Activated gamma-delta T cell treated with anti-CD3 and anti-CD28 coated beads, Interleukin-2, amount 50 U/mL, for 16 hours (primary cell): ENCODE measurements around the gene CETN1.

Experiments used
- DNase-seq: peaks from one replicate; pipeline ENCODE4 v3.0.0-alpha.2; 2020; ENCODE audit warnings: low read depth

The CETN1 gene

DNA sequence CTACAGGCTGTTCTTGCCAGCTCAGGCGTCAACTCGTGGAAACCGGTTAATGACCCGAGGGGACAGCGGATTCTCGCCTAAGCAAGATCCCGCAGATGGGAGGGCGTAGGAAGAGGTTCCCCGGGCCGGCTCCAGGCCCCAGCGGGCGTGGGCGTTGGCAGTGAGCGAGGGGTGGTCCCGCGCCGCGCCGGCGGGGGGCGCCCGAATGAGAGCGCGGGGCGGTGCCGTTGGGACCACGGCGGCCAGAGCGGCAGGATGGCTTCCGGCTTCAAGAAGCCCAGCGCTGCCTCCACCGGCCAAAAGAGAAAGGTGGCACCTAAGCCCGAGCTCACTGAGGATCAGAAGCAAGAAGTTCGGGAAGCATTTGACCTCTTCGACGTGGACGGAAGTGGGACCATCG is at the start of gene CETN1:
Gene CETN1 (plus strand): TSS at position 227 of the 400 bp plus-strand sequence. CDS start 29 bp downstream, at position 256.
- DNase-seq = no peak

DNA sequence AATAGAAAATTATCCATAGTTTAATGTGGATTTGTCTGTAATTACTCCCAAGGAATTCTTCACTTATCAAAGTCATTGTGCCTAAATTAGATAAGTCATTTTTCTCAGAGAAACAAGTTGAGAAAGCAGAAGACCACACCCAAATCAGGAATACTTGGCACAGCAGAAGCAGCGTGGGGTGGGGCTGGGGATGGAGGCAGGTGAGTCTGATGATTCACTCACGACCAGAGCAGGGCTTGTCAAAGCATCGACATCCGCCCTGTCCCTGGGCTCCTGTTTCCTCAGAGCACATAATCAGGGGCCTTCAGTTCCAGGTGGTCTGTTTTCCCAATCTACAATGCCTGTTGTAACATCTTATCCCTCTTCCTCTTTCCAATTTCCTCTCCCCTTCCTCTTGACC is 48.2 kb upstream of the CETN1 start:
- DNase-seq = no peak

DNA sequence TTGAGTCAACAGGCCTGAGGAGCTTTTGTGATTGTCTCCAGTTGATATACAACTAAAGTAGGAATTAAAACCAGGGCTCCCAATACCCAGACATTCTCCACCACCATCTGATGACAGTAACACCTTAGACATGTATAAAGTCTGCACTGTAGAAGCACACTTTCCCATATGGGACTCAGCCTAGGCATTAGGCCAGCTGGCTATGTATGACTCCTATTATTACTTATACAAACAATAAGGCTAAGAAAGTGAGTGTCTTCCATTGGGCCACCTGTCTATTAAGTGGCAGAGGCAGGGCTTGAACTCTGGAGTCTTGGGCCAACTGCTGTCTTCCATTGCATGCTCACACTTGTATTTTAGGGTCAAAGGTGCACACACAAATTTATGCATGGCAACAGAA is 47.5 kb upstream of the CETN1 start:
- no peak for DNase-seq

DNA sequence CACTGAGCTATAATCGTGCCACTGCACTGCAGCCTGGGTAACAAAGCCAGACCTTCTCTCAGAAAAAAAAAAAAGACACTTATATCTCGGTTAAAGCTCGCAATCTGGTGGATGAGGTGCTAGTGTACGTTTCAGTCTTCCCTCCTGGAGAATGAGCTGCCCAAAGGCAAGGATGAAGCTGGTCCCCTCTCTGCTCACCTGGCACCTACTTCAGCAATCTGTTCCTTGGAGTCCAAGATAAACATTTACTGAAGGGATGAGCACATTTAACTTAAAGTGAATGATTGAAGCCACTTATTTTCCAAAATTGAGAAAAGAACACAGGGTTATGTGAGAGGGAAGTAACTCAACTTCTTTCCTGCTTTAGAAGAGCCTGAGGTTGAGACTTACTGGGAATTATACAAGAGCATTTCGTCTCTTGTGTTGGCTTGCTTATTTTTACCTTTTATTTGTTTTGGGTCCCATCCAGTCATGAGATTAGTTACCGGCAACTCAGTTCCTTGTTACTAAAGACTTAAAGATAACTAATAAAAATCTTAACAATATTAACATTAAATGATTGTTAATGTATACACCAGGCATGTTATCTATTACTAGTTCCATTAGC is 46.1 kb upstream of the CETN1 start:
- no peak for DNase-seq

DNA sequence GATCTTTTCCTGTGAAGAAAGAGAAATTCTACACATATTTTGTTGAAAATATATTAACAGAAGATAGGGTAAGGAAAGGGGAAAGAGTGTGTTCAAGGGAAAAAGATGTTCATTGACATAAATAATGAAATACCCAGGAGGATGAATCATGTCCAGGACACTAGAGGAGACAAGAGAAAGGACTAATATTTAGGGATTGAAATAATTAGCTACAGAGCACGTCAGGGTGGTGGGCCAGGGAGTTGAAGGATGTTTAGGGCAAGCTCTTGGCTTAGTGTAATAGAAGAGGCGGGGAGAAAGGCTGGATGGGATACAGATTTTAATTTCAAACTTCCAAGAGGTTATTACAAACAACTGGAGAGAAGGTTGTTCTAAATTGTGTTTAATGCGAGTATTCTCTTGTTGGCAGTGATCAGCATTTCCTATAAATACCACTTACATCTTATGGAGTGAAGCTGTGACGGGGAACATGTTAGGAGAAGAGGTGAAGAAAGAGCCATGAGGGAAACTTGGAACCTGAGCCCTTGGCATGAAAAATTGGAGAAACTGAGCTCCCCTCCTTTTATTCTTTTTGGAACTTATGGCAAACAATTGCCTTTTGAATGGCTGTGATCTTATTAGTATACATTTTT is 36.6 kb upstream of the CETN1 start:
- DNase-seq = no peak

DNA sequence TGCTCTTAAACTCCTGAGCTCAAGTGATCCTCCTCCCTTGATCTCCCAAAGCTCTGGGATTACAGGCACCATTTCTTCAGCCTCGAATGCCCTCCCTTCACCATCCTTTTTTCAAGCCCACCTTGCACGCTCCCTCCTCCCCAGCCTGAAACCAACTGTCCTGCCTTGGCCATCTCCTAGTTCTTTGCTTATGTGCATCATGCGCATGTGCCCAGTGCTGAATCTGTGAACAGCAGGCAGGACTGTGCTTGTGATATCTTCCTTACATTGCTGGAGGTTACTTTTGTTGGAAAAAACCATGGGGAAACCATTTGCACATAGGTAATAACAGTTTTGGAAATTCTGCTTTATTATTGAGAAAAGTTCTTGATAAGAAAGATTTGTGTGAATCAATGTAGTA is 30.2 kb upstream of the CETN1 start:
- no peak for DNase-seq

DNA sequence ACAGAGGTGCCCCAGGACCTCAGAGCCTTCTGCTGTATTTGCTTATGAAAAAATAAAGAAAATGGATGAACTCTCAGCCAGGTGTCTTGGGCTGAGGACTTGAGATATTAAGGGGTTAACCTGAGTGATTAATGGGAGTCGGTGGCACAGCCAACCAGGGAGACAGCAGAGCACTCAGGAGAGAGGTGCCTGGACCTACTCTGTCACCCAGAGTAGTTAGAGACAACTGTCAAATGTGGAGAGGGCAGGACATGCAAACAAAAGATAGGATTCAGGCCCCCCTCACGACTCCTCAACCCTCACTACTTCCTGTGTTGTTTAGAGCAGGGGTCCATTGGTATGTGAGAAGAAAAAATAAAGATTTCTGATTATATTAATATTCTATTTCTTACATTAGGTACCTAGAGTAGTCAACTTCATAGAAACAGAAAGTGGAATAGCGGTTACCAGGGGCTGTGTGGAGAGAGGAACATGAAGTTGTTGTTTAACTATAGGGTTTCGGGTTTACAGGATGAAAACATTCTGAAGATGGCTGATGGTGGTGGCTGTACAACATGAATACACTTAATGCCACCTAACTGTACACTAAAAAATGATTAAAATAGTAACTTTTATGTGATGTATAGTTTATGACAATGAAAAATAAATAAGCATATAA is 28.6 kb upstream of the CETN1 start:
- DNase-seq = no peak

DNA sequence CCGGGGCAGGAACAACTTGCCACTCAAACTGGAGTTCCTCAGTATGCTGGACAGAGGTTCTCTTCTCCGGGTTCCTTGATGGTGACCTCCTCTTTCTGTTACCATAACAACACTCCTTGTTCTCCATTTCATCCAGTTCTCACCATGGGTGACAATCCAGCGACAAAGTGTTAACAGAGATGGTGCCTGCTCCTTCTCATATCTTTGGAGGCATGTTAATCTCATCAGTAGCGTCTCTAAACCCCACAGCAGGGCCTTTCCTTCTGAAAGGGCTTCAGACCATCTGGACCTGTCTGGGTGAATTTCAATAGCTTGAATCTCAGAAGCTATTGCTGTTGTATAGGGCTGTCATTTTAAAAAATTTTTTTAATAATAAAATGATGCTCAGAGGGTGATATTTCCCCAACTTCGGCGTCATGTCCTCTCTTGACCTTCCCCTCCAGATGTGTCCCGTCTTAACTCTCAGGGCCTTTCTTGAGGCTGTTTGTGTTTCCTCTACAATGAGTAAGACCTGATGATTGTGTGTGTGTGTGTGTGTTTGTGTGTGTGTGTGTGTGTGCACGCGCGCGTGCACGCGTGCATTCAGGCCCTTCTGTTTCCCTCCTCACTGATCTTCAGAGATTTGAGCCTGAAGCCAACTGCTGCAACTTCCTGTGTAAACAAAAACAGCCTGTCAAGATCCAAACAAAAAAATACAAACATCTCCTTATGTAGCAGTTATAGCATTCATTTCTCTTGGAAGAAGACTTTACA is 24.3 kb upstream of the CETN1 start:
- no peak for DNase-seq

DNA sequence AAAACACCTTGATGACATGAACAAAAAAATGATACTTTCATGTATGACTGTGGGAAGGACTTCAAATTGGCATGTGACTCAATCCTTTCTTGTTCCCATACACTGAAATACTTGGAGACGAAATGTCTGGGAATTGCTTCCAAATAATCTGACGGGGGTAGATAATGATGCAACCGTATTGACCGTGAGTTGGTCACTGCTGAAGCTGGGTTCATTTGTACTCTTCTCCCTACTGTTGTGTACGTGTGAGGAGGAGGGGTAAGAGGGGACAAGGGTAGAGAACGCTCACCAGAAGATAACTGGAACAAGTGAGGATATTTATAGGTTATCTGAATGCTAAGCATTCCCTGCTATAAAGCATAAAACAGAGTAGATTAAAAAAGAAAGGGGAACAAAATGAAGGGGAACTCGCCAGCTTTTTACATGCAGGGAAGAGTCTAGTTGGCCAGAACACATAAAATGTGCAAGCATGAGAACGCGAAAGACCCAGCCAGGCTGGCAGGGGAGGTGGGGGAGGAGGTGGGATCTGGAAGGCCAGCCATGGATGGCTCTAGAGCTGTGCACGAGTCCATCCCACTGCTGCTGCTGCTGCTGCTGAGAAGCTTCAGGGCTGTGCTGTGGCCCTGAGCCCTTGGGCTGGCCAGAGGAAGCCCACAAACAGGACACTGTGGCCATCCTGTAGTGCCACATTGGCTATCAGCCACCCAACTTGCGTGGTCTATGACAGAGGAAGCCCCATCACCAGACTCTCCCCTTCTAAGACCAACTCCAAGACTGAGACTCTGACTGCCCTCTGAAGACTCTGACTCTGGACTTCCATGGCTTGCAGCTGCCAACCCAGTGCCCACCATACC is 15.2 kb upstream of the CETN1 start:
- no peak for DNase-seq

DNA sequence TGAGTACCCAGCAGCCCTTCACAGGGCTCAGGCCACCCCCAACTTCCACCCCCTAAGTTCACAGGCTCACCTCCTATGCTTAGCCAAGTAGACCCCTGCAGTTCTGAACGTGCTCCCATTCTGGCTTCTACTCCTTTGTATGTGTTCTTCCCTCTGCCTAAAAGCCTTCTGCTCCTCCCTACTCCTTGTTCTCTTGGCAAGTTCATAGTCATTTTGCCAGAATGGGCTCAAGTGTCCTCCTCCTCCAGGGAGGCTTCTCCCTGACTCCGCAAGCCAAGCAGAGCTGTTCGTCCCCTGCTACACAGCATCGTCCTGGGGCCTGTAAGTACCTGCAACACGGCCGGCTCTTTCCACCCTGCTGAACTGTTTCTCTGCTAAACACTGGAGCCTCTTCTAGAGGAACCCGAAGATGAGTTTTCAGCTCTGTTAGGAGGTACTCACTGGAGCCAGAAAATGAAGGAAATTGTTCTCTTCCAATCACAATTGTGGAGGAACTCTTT is 14.6 kb upstream of the CETN1 start:
- no peak for DNase-seq

DNA sequence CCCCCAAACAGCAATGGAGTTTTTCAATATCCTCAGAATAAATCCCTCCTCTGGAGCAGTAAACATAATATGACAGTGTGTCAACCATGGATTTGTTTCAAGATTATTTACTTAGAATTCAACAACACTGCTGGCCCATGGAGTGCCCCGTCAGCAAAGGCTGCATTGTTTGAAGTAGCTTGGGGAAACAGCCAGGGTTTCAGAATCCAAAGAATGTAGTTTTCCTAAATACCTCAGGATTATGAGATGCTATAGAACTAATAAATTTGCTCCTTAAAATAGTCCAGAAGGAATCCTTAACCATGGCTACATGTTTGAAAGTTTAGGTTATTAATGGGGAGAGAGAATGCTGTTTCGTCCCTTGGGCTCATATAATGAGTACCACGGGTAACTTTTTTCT is 13.1 kb upstream of the CETN1 start:
- no peak for DNase-seq

DNA sequence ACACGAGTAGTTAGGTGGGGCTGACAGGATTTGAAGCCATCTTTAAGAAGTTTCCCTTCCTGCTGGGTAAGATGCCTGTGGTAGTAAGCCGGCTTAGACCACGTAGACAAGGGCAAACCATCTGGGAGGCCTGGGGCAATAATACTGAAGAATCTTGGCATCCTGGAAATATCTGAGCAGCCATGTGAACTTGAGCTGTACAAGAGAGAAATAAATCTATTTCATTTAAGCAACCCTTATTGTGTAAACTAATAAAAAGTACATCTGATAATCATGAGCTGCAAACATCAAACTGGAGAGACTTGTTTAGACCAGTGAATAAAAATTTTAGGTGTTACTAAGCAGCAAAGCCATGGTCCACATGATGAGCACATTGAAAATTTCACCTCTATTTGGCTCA is 11.4 kb upstream of the CETN1 start:
- DNase-seq = no peak

DNA sequence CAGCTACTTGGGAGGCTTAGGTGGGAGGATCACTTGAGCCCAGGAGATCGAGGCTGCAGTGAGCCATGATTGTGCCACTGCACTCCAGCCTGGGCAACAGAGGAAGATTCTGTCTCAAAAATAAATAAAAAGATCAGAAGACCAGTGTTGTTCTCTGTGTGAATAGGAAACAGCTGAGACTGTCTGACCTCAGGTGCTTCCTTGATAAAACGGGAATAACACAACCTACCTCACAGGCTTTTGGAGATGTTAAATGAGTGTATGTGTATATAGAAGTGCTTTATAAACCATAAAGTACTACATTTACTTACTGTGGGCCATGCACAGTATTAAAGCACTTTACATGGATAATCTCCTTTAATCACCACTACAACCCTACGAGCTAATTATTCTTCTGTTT is 9.9 kb upstream of the CETN1 start:
- DNase-seq = no peak

DNA sequence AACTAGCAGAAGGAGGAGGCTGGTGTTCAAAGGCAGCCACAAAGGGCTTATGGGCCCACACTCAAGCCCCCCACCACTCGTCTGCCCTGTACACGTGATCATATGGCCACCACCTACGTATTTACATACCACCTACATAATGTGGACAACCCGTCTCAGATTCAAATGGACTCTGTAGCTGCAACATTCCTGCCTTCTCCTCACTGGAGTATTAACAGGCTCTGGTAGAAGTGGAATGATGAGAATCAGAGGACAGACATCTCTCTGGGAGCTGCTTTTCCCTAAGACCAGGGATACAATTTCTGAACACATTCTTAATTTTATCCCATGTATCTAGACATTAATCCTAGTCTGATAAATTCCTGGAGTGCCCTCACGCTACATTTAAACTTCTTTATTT is 9.5 kb upstream of the CETN1 start:
- DNase-seq = no peak

DNA sequence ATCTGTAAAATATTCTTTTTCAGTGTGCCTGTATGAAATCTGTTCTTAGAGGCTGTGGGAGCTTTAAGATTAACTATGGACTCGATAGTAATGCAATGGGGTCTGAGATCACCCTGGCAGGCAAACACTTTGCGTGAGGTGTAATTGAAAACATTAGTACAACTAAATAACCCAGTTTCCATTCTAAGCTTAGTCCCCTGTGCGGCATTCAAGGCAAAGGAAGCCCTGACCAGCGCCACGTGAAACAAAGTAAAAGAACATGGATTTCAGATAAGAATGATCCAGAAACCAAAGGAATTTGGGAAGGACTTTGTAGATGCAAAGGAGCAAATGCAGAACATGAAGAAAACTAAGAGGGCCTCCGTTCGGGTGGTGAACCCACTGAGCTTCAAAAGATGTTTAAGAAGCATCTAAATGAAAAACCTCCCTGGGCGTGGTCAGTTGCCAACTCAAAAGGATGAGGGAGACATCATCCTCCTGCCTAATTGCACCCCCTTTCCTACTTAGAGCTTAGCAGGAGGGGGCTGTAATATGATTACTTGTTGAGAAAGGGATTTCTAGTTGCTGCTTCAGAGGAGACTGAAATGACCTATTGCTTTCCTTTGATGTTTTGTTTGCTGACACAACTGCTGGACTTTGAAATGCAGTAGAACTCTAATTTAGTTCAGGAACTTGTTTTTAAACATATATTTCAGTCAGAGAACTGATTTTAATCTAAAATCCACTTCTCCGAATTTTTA is 7.9 kb upstream of the CETN1 start:
- no peak for DNase-seq

DNA sequence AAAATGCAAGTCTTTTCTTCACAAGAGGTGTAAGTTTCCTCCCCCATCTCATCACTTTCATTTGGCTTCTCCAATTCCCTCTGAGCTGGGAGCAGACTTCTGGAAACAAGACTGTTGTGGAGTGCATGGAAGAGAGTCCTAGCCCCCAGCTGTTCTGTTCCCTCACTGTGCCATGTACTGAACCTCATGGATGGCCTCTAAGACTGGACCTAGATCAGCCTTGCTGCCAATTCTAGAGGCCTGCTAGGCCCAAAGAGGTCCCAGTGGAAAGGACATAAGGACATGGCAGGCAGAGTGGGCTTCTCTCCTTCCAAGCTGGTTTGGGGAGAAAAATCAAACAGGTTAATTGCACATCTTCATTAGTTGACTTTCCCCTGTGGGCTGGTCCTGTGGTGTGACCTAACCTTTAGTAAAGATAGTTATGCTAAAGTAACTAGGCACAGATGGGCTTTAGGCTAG is 7.3 kb upstream of the CETN1 start:
- DNase-seq = no peak

DNA sequence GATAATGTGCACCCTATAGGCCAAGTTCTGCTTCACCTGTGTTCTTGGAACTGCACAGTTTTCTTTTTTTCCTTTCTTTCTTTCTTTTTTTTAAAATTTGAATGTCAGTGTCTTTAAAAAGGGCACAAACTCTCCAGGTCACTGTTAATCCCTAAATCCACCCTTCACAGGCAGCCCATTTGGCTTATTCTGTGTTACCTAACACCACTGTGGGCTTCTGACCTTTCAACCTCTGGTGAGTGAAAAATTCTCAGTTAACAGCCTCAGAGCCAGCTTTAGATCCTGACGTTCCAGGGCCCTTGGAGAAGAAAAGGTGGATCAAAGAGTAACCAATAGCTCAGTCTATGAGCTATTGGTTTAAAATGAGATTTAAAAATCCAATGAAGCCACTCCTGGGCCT is 6.8 kb upstream of the CETN1 start:
- DNase-seq = no peak

DNA sequence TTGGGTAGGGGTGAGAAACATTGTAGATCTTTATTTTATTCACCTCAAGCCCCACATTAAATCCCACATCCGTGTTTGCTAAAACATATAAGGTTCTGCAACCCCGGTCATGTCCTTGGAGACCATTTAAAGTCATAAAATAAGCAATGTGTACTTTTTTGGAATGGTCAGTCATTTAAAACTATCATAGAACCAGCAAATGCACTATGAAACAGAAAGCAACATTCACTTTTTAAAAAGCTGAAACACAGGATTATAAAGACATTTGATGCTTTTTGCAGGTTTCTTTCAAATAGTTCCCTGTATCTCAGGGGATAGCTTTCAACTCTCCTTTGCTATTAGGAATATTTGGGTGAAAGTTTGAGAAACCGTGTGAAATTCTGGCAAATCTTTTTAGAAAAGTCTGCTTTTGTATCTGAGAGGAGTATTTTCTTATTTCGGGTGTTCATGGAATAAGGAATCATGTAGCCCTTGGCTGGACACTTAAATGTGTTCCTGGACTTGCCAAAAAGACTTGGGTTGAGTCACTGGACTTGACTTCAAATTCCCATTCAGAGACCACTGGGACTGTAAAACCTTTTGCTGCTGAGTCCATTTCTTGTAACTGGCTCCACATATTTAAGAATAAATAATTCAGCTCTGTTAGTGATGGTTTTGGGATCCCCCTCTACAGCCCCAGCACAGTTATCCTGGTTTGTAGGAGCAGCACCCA is 5.9 kb upstream of the CETN1 start:
- DNase-seq = no peak

DNA sequence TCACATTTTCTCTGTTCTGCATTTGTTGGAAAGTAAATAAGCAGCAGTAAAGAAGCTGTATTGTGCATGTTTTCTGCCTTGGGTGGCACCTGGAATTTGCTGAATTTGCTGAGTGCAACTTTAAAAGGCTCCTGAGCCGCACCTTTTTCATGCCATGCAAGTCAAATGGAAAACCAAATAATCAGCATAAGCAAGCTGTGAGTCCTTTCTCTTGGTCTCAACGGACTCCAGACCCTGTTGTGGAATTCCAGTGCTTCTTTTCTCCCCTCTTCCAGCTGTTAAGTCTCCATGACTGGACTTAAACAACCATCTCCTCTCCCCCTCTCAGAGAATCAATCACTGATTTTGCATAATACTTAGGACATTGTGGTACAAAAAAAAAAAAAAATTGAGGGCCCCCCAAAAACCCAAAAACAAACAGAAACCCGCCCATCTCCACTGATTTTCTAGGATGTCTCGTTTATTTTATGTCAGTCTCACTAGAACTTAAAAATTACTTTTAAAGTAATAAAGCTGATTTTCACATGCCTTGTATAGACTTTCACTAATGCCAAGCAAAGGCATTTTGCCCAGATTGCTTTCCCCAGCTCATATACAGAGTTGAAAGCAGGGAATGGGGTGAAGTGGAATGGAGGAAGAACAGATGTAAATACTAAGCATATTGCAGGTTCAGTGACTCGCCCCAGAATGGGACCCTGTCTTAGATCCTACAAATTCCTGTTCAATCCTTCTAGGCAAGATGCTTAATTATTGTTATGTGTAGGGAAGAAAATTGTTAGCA is 5.1 kb upstream of the CETN1 start:
- no peak for DNase-seq

DNA sequence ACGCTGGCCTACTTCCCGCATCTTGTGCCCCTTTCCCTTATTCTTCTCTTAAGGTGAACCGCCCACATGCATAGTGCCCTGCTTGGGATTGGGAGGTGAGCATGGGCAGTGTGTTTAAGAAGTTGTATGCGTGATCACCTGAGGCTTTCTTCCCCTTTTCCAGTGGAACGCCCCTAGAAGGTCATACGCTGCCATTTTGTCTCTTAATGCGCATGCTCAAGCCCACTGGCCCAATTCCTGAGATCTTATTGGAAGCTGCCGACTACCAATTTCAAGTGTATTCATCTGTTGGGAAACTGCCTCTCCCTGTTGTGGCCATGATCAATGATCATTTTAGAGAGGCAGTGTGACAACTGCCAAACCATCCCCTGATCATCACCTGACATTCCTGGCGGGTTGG is 3.3 kb upstream of the CETN1 start:
- DNase-seq = no peak
